MM.1S (cell line): ENCODE measurements around the gene YAF2.

Experiments used
- DNase-seq: peaks from one replicate; pipeline ENCODE4 v3.0.0-alpha.2; 2015
- H2AFZ ChIP-seq: fragments of 300-600 bp; sonication (generic); 2 replicates; pipeline ENCODE4 v1.6.0; 2016; ENCODE audit warnings: antibody characterized with exemption, low read length
- H3F3A ChIP-seq: fragments of 300-600 bp; sonication (generic); 2 replicates; pipeline ENCODE4 v1.6.1; 2016; ENCODE audit warnings: mild to moderate bottlenecking, antibody characterized with exemption, low read length, moderate library complexity, mixed read lengths; ENCODE audit not compliant: insufficient read depth
- H3K27ac ChIP-seq: fragments of 300-600 bp; sonication (generic); 2 replicates; pipeline ENCODE4 v1.5.1; 2016; ENCODE audit warnings: mild to moderate bottlenecking, low read length
- H3K27me3 ChIP-seq: fragments of 300-600 bp; sonication (generic); replicated peaks from 2 replicates; pipeline ENCODE4 v1.6.0; 2016; ENCODE audit warnings: low read length; ENCODE audit not compliant: insufficient read depth
- H3K36me3 ChIP-seq: fragments of 300-600 bp; sonication (generic); replicated peaks from 2 replicates; pipeline ENCODE4 v1.6.1; 2016; ENCODE audit warnings: mild to moderate bottlenecking, low read length, mixed read lengths; ENCODE audit not compliant: insufficient read depth
- H3K4me1 ChIP-seq: fragments of 300-600 bp; sonication (generic); 2 replicates; pipeline ENCODE4 v1.6.1; 2016; ENCODE audit warnings: low read length, mixed read lengths
- H3K4me2 ChIP-seq: fragments of 300-600 bp; sonication (generic); 2 replicates; pipeline ENCODE4 v1.6.0; 2016; ENCODE audit warnings: low read depth, low read length
- H3K4me3 ChIP-seq: fragments of 300-600 bp; sonication (generic); 2 replicates; pipeline ENCODE4 v1.5.1; 2016; ENCODE audit warnings: low read length, mixed read lengths
- H3K79me2 ChIP-seq: fragments of 300-600 bp; sonication (generic); 2 replicates; pipeline ENCODE4 v1.6.1; 2016; ENCODE audit warnings: mixed run types, low read length, mixed read lengths
- H3K9ac ChIP-seq: fragments of 300-600 bp; sonication (generic); 2 replicates; pipeline ENCODE4 v1.6.1; 2016; ENCODE audit warnings: low read length, mixed read lengths
- H3K9me2 ChIP-seq: fragments of 300-600 bp; sonication (generic); replicated peaks from 2 replicates; pipeline ENCODE4 v1.6.1; 2016; ENCODE audit warnings: mild to moderate bottlenecking, low read length, mixed read lengths; ENCODE audit not compliant: insufficient read depth
- H3K9me3 ChIP-seq: fragments of 300-600 bp; sonication (generic); replicated peaks from 2 replicates; pipeline ENCODE4 v1.6.1; 2016; ENCODE audit warnings: mild to moderate bottlenecking, low read length, mixed read lengths; ENCODE audit not compliant: insufficient read depth
- H4K20me1 ChIP-seq: fragments of 300-600 bp; sonication (generic); 2 replicates; pipeline ENCODE4 v1.6.1; 2016; ENCODE audit warnings: mild to moderate bottlenecking, low read length, moderate library complexity, mixed read lengths; ENCODE audit not compliant: insufficient read depth
- EZH2 ChIP-seq: fragments of 300-600 bp; sonication (generic); optimal IDR thresholded peaks from 2 replicates; pipeline ENCODE3; 2017; ENCODE audit warnings: low read depth, mild to moderate bottlenecking, antibody characterized with exemption, low read length, mixed read lengths
- EZH2phosphoT487 ChIP-seq: fragments of 300-600 bp; sonication (generic); IDR thresholded peaks from 2 replicates; pipeline ENCODE4 v1.6.1; 2018; ENCODE audit warnings: antibody characterized with exemption, low read length
- TF ChIP-seq, protein P1 (sequence below): fragments of 300-600 bp; sonication (generic); IDR thresholded peaks from 2 replicates; pipeline ENCODE4 v1.5.1; 2016; ENCODE audit warnings: antibody characterized with exemption, low read length, mixed read lengths

YAF2 gene

DNA sequence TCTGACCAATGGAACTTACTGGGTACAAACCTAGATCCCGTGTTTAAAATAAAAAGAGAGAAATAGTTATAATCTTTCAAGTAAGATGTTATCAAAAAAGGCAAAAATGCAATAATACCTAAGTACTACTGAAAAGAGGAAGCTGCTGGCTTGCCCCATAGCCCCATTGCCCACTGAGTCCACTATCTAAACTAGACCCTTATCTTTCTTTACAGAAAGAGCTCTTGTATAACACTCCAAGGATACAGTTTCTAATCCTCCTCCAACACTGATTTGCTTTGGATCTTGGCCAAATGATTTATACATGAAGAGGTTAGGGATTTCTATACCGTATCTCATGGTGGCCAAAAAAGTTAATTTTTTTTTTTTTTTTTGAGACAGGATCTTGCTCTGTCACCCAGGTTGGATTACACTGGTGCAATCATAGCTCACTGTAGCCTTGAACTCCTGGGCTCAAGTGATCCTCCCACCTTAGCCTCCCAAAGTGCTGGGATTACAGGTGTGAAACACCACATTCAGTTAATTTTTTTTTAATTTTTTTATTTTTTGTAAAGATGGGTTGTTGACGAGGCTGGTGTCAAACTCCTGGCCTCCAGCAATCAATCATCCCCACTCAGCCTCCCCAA, 96.0 kb downstream of the YAF2 start:
- TF ChIP-seq EZH2 (no peak), EZH2phosphoT487 (no peak)
- Histone ChIP-seq H3K4me1 (no peaks in the 10 kb centered on the region; the same call in 1 of the 2 replicates), H3K9me2 (no peaks in the 10 kb centered on the region), H3K36me3 (no peaks in the 10 kb centered on the region), H3K9ac (no peak overlapping the region), H3K9me3 (no peaks in the 10 kb centered on the region), H4K20me1 (no peaks in the 10 kb centered on the region), H3F3A (peaks cover 11% of the 10 kb centered on the region; the same call in 1 of the 2 replicates), H2AFZ (no peak overlapping the region), H3K4me3 (no peak overlapping the region), H3K4me2 (no peak overlapping the region), H3K79me2 (peaks cover 67% of the 10 kb centered on the region), H3K27ac (no peak overlapping the region), H3K27me3 (no peaks in the 10 kb centered on the region)
- DNase-seq = no peak

DNA sequence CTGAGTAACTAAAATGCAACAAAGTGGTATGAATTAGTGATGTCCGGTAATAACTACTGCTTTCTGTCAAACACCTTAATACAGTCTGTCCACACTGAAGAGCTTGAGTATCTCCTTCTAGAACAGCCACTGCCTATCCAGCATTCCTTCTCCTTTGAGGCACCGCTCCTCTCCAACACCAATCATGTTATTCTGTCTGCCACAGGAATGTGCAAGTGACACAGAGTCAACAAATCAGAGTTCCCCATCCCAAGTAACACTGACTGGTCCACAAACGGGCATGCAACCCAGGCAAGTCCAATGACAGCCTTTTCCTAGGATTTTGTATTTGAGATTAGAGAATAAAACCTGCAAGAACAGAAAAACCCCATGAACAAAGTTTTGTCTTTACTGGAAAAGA, 97.1 kb downstream of the YAF2 start:
- H3K27ac ChIP-seq = no peak overlapping the region

DNA sequence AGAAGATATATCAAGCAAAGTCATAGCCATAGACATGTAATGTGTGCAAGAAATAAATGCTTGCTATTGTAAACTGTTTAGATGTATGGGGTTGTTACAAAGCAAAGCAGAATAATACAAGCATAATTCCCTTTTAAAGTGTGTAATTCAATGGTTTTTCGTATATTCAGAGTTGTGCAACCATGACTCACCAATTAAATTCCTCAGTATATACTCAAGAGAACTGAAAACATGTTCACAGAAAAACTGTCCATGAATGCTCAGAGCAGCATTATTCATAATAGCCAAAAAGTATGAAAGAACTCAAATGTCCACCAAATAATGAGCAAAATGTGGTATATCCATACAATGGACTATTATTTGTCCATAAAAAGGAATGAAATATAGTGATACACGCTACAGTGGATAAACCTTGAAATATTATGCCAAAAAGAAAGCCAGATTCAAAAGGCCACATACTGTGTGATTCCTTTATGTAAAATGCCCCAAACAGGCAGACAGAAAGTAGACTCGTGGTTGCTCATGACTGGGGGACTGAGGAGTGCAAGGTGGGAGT, 102.7 kb downstream of the YAF2 start:
- no peak for DNase-seq
- peaks cover 6% of the 10 kb centered on the region; the same call in 1 of the 2 replicates for H4K20me1 ChIP-seq
- H2AFZ ChIP-seq = no peak overlapping the region
- H3K27ac ChIP-seq = no peak overlapping the region
- H3K79me2 ChIP-seq = peaks cover 95% of the 10 kb centered on the region
- H3K27me3 ChIP-seq = no peaks in the 10 kb centered on the region
- no peaks in the 10 kb centered on the region for H3K9me3 ChIP-seq
- H3K4me3 ChIP-seq = no peak overlapping the region
- no peaks in the 10 kb centered on the region for H3K36me3 ChIP-seq
- H3K4me1 ChIP-seq = no peaks in the 10 kb centered on the region
- no peaks in the 10 kb centered on the region for H3K9me2 ChIP-seq
- no peak overlapping the region for H3K9ac ChIP-seq
- H3F3A ChIP-seq = no peaks in the 10 kb centered on the region
- TF ChIP-seq, protein P1, sequence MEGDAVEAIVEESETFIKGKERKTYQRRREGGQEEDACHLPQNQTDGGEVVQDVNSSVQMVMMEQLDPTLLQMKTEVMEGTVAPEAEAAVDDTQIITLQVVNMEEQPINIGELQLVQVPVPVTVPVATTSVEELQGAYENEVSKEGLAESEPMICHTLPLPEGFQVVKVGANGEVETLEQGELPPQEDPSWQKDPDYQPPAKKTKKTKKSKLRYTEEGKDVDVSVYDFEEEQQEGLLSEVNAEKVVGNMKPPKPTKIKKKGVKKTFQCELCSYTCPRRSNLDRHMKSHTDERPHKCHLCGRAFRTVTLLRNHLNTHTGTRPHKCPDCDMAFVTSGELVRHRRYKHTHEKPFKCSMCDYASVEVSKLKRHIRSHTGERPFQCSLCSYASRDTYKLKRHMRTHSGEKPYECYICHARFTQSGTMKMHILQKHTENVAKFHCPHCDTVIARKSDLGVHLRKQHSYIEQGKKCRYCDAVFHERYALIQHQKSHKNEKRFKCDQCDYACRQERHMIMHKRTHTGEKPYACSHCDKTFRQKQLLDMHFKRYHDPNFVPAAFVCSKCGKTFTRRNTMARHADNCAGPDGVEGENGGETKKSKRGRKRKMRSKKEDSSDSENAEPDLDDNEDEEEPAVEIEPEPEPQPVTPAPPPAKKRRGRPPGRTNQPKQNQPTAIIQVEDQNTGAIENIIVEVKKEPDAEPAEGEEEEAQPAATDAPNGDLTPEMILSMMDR = no peak
- no peak for TF ChIP-seq EZH2phosphoT487
- no peak for TF ChIP-seq EZH2
- no peak overlapping the region for H3K4me2 ChIP-seq

More for the DNA sequence above, 97.1 kb downstream of the YAF2 start:
- no peaks in the 10 kb centered on the region; the same call in 1 of the 2 replicates for H3K4me1 ChIP-seq
- 0 out of 2 replicates have a peak, but pooled peaks cover 6% of the 10 kb centered on the region for H4K20me1 ChIP-seq
- no peak overlapping the region for H3K9ac ChIP-seq
- no peak overlapping the region for H3K4me3 ChIP-seq
- DNase-seq = no peak
- H3K27me3 ChIP-seq = no peaks in the 10 kb centered on the region
- no peaks in the 10 kb centered on the region for H3K9me3 ChIP-seq
- peaks cover 79% of the 10 kb centered on the region for H3K79me2 ChIP-seq
- no peaks in the 10 kb centered on the region for H3K9me2 ChIP-seq
- peaks cover 3% of the 10 kb centered on the region; the same call in 1 of the 2 replicates for H3F3A ChIP-seq
- no peaks in the 10 kb centered on the region for H3K36me3 ChIP-seq
- TF ChIP-seq, protein P1 = no peak
- TF ChIP-seq EZH2 (no peak), EZH2phosphoT487 (no peak)
- H2AFZ ChIP-seq = no peak overlapping the region
- H3K4me2 ChIP-seq = no peak overlapping the region
